Measurements from ENCODE around the gene TOMM34. TPM values are rescaled to one million over a fixed set of nuclear protein-coding genes. Genes with fewer than 3 reads are reported as not detected.

The TOMM34 gene
- total RNA-seq, 1 experiment from 2014 or later, result 37.5 TPM

DNA sequence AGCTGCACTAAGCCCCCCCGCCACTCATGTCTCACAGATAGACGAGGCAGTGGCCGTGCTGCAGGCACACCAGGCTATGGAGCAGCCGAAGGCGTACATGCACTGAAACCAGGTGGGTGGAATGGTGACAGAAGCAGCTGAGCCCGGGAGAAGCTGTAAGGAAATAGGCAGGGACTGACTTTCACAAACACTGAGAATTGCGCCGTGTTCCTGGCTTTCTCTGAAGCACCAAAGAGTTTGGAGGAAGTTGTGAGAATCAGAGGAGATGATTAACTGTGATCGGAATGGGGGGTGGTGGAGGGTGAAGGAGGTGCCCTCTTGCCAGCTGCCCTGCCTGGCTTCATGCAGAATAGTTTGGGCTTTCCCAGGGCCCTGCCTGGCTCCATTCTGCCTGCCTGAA, 21.6 kb downstream of the TOMM34 start:
- H3K36me3 Mint-ChIP-seq (ENCODE audit: insufficient read depth in 1 of 3, low read depth in 3 of 3), result peaks cover 12 to 82% (median 60%) of the 10 kb centered on the region in 3 experiments; a peak in 6 of 7 replicates
- no peak overlapping the region for H4K5ac ChIP-seq (ENCODE audit: insufficient read length, low read depth, low read length)
- H3K4me1 ChIP-seq (ENCODE audit: insufficient read depth, low read length), result no peaks in the 10 kb centered on the region
- no peak overlapping the region for H4K8ac ChIP-seq (replicated peaks; ENCODE audit: insufficient read length, low read depth, low read length)
- no peak overlapping the region for H3K4me3 Mint-ChIP-seq
- no peaks in the 10 kb centered on the region for H3K79me2 ChIP-seq (ENCODE audit: insufficient read depth, low read length)
- no peak for DNase-seq
- no peaks in the 10 kb centered on the region for H3K27me3 Mint-ChIP-seq (ENCODE audit: low read depth)
- H2BK12ac ChIP-seq (ENCODE audit: insufficient read length, low read depth, low read length), result no peak overlapping the region
- no peak overlapping the region for H2AFZ ChIP-seq (ENCODE audit: low read length)
- no peak overlapping the region for H3K4ac ChIP-seq (ENCODE audit: low read depth, low read length)
- TF ChIP-seq, protein P1, sequence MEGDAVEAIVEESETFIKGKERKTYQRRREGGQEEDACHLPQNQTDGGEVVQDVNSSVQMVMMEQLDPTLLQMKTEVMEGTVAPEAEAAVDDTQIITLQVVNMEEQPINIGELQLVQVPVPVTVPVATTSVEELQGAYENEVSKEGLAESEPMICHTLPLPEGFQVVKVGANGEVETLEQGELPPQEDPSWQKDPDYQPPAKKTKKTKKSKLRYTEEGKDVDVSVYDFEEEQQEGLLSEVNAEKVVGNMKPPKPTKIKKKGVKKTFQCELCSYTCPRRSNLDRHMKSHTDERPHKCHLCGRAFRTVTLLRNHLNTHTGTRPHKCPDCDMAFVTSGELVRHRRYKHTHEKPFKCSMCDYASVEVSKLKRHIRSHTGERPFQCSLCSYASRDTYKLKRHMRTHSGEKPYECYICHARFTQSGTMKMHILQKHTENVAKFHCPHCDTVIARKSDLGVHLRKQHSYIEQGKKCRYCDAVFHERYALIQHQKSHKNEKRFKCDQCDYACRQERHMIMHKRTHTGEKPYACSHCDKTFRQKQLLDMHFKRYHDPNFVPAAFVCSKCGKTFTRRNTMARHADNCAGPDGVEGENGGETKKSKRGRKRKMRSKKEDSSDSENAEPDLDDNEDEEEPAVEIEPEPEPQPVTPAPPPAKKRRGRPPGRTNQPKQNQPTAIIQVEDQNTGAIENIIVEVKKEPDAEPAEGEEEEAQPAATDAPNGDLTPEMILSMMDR (conservative IDR thresholded peaks at IDR 0.05), result no peak
- no peak overlapping the region for H2BK5ac ChIP-seq (ENCODE audit: insufficient read length, low read length)
- H3K56ac ChIP-seq (ENCODE audit: insufficient read length, low read depth, low read length), result no peak overlapping the region
- no peak overlapping the region for H3T11ph ChIP-seq (ENCODE audit: low read length)
- H3K23ac ChIP-seq (ENCODE audit: insufficient read length, low read depth, low read length), result no peak overlapping the region
- H4K20me1 ChIP-seq (ENCODE audit: control insufficient read depth, insufficient read depth, insufficient read length), result no peaks in the 10 kb centered on the region
- H3K9me3 ChIP-seq (ENCODE audit: control insufficient read depth, low read depth, low read length), result no peaks in the 10 kb centered on the region
- no peak overlapping the region for H3K27ac ChIP-seq (ENCODE audit: insufficient read length, low read depth, low read length)
- no CpG with 5 or more reads among the region's 9 CpGs for WGBS (ENCODE audit: extremely low coverage, insufficient read length, low lambda C conversion rate)
- H4K91ac ChIP-seq (ENCODE audit: insufficient read length, low read depth, low read length), result no peak overlapping the region
- no peak overlapping the region for H2BK120ac ChIP-seq (ENCODE audit: low read depth, low read length, poor library complexity, severe bottlenecking)
- H2BK20ac ChIP-seq (ENCODE audit: low read depth, low read length, poor library complexity, severe bottlenecking), result no peak overlapping the region
- H3K9ac ChIP-seq (ENCODE audit: extremely low read depth, insufficient read length, low read length), result no peak overlapping the region
- H3K14ac ChIP-seq (ENCODE audit: insufficient read depth, low read length), result no peak overlapping the region
- no peaks in the 10 kb centered on the region for H3K79me1 ChIP-seq (ENCODE audit: insufficient read depth, low read depth, low read length, poor library complexity, severe bottlenecking)
- H3K9me3 Mint-ChIP-seq, result no peaks in the 10 kb centered on the region
- H2BK15ac ChIP-seq (ENCODE audit: low read depth, low read length), result no peak overlapping the region
- no peaks in the 10 kb centered on the region for H3K23me2 ChIP-seq (ENCODE audit: insufficient read length, low read depth, low read length, poor library complexity, severe bottlenecking)
- no peaks in the 10 kb centered on the region for H3K4me1 Mint-ChIP-seq
- H3K18ac ChIP-seq (ENCODE audit: insufficient read length, low read depth, low read length), result no peak overlapping the region
- H2AK5ac ChIP-seq (ENCODE audit: insufficient read length, low read length), result no peak overlapping the region
- no peak overlapping the region; a peak in 1 of 7 replicates for H3K27ac Mint-ChIP-seq
- H3K27me3 ChIP-seq (ENCODE audit: insufficient read depth, low read length), result no peaks in the 10 kb centered on the region
- no peak overlapping the region for H3K4me2 ChIP-seq (ENCODE audit: insufficient read depth, insufficient read length, low read length)
